HCEC 1CT (cell line): ENCODE data around the gene ADAM23.
"Not testable (repeated sequence)": the region's sequence is repeated elsewhere in the genome, so short reads cannot be mapped to it uniquely, and the experiment has no call there.

ENCODE experiments used
- DNase-seq: peaks from one replicate; pipeline ENCODE4 v3.0.0-alpha.2; 2017

ADAM23 gene, protein sequence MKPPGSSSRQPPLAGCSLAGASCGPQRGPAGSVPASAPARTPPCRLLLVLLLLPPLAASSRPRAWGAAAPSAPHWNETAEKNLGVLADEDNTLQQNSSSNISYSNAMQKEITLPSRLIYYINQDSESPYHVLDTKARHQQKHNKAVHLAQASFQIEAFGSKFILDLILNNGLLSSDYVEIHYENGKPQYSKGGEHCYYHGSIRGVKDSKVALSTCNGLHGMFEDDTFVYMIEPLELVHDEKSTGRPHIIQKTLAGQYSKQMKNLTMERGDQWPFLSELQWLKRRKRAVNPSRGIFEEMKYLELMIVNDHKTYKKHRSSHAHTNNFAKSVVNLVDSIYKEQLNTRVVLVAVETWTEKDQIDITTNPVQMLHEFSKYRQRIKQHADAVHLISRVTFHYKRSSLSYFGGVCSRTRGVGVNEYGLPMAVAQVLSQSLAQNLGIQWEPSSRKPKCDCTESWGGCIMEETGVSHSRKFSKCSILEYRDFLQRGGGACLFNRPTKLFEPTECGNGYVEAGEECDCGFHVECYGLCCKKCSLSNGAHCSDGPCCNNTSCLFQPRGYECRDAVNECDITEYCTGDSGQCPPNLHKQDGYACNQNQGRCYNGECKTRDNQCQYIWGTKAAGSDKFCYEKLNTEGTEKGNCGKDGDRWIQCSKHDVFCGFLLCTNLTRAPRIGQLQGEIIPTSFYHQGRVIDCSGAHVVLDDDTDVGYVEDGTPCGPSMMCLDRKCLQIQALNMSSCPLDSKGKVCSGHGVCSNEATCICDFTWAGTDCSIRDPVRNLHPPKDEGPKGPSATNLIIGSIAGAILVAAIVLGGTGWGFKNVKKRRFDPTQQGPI

DNA sequence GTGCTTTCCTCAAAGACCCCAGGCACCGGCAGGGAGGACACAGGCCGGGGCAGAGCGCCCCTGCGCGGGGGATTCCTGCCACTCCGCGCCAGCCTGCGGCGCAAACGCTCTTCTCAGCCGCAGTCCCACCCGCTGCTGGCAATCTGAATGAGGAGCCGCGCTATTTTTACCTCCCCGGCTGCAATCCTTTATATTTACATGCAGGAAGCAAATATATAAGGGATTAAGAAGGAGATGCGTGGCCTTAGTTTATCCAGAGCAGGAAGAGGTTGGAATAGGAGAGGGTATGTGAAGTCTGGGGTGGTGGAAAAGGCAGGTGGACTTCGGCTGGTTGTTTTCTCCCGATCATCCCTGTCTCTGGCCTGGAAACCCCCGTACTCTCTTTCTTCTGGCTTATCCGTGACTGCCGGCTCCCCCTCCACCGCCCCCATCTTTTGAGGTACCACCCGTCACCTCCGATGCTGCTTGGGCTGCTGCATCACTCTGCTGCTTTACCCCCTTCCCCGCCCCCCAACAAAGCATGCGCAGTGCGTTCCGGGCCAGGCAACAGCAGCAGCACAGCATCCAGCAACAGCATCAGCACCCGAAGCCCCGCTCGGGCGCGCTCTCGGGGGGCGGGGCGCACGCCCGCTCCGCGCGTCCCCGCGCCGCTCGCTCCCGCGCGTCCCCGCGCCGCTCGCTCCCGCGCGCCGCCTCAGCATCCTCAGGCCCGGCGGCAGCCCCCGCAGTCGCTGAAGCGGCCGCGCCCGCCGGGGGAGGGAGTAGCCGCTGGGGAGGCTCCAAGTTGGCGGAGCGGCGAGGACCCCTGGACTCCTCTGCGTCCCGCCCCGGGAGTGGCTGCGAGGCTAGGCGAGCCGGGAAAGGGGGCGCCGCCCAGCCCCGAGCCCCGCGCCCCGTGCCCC, at the start of gene ADAM23:
Gene ADAM23, plus strand, starts transcription at position 700 of the 902 bp plus-strand sequence. CDS start 335 bp downstream, outside the sequence.
- DNase-seq: no peak

DNA sequence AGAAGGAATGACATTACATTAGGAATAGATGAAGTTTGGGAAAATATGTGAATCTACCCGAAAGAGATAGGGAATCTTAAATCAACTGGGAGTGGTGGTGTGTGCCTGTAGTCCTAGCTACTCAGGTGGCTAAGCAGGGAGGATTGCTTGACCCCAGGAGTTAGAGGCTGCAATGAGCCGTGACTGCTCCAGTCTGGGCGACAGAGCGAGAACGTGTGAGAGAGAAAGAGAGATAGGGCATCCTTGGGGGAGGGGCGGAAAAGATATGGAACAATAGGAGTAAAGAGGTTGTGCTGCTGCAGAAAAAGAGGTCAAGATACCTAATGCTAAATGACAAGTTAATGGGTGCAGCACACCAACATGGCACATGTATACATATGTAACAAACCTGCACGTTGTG, 47.1 kb upstream of the ADAM23 start:
- DNase-seq: no peak

DNA sequence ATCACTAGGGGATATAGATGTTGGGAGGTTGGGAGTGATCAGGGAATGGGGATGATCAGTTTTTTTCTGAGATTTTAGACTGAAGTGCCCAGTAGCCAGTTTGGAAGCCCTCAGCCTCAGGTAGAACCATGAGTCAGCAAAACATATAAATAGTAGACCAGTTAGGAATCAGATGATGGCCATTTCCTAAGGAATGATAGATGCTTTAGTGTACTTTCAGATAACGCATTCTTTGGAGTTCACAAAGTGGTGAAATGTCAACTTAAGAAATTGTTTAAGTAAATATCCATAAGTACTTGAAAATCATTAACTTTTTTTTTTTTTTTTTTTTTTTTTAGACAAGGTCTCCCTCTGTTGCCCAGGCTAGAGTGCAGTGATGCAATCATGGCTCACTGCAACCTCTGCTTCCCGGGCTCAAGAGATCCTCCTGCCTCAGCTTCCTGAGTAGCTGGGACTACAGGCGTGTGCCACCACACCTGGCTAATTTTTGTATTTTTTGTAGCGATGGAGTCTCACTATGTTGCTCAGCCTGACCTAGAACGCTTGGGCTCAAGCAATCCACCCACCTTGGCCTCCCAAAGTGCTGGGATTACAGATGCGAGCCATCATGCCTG, 40.3 kb upstream of the ADAM23 start:
- not testable (repeated sequence) for DNase-seq

GRCh38 chr2:206408323-206409320, 34.7 kb upstream of the ADAM23 start:
- DNase-seq: no peak

DNA sequence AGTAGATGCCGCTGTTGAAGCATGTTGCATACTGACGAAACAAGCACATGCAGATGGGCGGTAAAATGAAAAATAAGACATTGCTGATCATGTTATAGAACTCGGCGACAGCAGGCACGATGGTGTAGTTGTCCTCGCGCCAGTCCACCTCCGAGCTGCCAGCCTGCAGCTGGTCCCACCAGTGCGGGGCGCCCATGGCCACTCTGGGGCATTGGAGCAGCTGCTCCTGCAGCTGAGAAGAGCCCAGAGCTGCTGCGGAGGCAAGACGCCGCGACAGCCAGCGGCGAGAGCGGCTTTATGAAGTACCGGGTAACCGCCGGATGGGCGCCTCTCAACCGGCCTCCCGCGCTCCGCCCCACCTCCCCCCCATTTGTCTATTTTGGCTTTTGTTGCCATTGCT, 32.6 kb upstream of the ADAM23 start:
- DNase-seq: no peak

- no peak for DNase-seq
These were observed 27.6 kb upstream of the ADAM23 start for GRCh38 chr2:206415618-206416243.

GRCh38 chr2:206418968-206419367, 24.4 kb upstream of the ADAM23 start:
- no peak for DNase-seq

DNA sequence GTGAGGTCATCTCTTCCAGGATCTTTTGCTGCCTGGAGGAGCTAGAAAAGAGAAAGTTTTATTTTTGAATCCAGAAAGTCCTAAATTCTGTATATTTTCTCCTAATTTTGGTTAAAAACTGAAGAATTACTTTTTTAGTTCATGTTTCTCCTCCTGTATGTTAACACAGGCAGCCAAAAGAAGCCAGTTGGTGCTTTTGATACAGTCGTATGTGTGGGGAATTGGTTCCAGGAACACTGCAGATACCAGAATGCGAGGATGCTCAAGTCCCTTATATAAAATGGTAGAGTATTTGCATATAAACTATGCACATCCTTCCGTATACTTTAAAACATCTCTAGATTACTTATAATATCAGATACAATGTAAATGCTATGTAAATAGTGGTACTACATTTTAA, 22.6 kb upstream of the ADAM23 start:
- no peak for DNase-seq

- DNase-seq: no peak
These were observed 20.8 kb upstream of the ADAM23 start for GRCh38 chr2:206422493-206422892.

- DNase-seq: no peak
These were observed 20.2 kb upstream of the ADAM23 start for GRCh38 chr2:206423147-206423546.

DNA sequence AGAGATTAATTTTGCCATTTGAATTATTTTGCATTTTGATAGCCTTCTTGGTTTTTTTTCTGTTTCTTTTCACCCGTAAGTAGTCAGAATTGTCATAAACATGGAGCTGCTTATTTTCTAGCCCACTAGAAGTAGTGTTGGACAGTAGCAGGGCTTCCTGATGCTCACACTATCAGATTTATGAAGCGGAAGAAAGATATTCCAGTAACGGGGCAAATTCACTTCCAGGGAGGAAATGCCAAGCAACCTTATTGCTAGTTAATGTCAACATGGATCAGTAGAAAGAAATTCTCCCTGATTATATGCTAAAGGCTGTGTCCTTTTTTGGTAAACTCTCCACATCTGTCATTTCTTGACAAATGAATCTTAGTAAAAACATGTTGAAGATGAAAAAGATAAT, 19.2 kb upstream of the ADAM23 start:
- DNase-seq: no peak

DNA sequence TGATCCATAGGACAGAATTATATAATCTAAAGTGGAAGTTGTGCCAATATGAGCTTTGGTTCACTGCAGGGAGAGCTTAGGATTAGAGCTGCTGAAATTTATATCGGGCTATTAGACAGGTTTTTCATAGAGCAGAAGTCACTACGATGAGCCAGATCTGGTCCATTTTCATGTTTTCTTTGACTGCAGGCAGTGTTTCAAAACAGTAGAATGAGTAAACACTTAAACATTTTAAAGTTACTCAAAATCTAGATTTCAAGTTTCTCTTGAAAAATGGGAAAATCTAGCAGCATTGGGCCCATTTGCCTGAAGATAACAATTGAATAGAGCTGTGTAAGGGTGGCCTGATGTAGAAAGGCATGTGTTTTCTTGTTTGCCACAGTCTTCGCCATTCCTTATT, 14.5 kb upstream of the ADAM23 start:
- no peak for DNase-seq

- DNase-seq: no peak
These were observed 12.9 kb upstream of the ADAM23 start for GRCh38 chr2:206430452-206430851.

DNA sequence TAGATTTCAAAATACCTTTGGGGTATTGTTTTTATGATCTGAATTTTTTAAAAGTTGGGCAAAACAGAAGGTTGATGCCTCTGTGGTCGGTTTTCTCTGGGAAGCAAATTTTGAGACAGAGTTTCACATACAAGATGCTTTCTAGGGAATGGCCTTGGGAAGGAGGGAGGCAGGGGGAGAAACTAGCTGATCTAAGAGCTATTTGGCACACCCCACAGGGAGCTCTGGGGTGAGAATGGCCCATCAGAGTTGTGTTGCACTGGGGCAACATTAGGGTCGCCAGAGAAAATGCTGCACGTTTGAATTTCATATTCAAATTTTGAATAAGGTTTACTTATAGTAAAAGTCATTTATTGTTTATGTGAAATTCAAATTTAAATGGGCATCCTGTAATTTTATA, 11.9 kb upstream of the ADAM23 start:
- DNase-seq: no peak

GRCh38 chr2:206432193-206433082, 10.9 kb upstream of the ADAM23 start:
- DNase-seq: no peak

DNA sequence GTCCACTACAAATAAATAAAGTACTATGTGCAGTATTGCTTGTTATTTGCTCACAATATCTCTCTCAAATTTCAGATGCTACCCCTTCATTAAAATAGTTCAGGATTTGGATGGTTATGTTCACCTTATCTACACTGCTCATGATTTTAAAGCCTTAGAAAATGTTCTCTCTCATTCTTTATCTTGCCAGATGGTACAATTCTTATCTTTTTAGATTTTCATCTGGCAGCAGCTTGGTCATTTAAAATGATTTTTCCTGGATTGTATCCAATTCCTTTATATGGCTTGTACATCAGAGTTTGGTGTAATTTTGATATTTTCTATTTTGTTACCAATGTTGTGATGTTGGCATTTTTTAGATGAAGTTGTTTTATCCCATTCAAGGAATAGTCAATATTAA, 10.1 kb upstream of the ADAM23 start:
- no peak for DNase-seq

GRCh38 chr2:206433686-206434085, 9.6 kb upstream of the ADAM23 start:
- DNase-seq: no peak

- DNase-seq: no peak
These were observed 7.6 kb upstream of the ADAM23 start for GRCh38 chr2:206435742-206436141.

GRCh38 chr2:206438196-206438724, 5.1 kb upstream of the ADAM23 start:
- no peak for DNase-seq

DNA sequence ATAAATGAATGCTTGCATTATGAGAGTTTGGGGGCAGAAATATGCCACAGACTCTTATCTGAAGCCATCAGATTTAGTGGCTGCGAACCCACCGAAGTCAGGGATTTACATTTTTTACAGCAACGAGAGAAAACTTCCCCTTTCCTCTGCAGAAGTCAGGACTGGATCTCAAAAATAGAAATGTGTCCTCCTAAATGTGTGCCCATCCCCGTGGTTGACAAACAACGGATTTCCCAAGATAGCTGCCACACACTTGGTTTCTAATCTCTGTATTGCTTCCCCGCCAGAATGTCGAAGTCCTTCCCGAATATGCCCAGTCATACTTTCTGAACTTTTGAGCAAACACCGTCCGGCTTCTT, 879 bp upstream of the ADAM23 start:
- no peak for DNase-seq
